GM18507 (cell line): ENCODE data around the gene EML4.

Experiments used
- DNase-seq: peaks from one replicate; pipeline ENCODE4 v3.0.0; 2011; ENCODE audit warnings: low read depth; ENCODE audit not compliant: insufficient read length; ENCODE audit errors: extremely low spot score
- FAIRE-seq: peaks from 2 replicates; lab custom pipeline; 2011; peaks lifted over from hg19 to GRCh38; lab: Jason Lieb, UNC

The EML4 gene

DNA sequence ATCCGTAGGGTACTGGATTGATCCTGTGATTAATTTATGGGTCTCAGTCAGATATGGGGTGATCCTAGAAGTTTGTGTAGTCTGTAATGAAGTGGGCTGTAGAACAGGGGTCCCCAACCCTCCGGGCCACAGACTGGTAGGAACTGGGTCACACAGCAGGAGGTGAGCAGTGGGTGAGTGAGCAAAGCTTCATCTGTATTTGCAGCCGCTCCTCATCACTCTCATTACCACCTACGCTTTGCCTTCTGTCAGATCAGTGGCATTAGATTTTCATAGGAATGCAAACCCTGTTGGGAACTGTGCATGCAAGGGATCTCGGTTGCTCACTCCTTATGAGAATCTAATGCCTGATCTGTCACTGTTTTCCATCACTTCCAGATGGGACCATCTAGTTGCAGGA lies 48.8 kb downstream of the EML4 start:
- no peak for DNase-seq
- no peak for FAIRE-seq

DNA sequence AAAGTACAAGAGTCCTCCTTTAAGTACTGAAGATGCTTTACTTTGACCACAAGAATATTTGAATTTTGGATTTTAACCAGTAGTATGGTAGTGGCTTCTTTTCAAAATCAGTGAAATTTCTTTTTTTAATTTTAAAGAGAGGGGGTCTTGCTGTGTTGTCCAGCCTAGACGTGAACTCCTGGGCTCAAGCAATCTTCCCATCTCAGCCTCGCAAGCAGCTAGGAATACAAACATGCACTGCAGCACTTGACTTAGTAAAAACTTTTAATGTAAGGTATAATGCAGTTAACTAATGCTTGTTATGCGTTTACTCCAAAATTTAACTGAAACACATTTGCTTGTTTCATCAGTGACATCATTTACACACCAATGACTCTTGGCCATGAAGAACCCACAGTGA lies 49.6 kb downstream of the EML4 start:
- DNase-seq: no peak
- no peak for FAIRE-seq

DNA sequence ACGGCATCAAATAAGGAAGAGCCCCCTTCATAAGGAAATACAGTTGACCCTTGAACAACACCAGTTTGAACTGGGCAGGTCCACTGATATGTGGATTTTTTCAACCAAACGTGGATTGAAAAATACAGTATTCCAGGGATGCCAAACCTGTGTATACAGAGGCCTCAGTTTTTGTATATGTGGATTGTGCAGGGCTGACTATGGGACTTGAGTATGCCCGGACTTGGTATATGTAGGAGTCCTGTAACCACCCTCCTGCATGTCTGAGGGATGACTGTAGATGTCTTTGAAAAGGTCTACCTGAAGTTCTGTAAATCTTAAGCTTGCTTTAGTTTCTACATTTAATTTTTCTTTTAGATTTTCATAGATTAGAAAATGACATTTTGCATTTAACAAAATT lies 50.0 kb downstream of the EML4 start:
- no peak for FAIRE-seq
- no peak for DNase-seq

- FAIRE-seq (no peak), DNase-seq (no peak)
Observed at GRCh38 chr2:42220566-42220965, 51.4 kb downstream of the EML4 start.

- FAIRE-seq (no peak), DNase-seq (no peak)
Observed at GRCh38 chr2:42223067-42223854, 54.1 kb downstream of the EML4 start.

- FAIRE-seq: no peak
Observed at GRCh38 chr2:42223855-42224268, 54.7 kb downstream of the EML4 start.

DNA sequence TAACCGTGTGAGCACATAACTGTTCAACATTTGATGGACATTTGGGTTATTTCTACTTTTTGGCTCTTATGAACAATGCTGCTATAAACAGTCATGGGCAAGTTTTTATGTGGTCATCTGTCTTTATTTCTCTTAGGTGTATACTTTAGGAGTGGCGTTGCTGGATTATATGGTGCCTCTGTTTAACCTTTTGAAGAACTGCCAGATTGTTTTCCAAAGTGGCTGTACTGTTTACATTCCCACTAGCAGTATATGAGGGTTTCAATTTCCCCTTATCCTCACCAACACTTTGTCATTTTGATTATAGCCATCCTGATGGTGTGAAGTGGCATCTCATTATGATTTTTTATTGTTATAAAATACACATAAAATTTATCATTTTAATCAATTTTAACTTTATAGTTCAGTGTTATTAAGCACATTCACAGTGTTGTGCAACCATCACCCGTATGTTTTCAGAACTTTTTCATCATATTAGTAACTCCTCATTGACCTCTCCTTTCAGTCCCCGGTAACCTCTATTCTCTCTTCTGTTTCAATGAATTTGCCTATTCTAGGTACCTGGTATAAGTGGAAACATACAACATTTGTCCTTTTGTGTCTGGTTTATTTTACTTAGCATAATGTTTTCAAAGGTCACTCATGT lies 55.4 kb downstream of the EML4 start:
- FAIRE-seq (no peak), DNase-seq (no peak)

More at GRCh38 chr2:42223855-42224268, 54.7 kb downstream of the EML4 start:
- no peak for DNase-seq

DNA sequence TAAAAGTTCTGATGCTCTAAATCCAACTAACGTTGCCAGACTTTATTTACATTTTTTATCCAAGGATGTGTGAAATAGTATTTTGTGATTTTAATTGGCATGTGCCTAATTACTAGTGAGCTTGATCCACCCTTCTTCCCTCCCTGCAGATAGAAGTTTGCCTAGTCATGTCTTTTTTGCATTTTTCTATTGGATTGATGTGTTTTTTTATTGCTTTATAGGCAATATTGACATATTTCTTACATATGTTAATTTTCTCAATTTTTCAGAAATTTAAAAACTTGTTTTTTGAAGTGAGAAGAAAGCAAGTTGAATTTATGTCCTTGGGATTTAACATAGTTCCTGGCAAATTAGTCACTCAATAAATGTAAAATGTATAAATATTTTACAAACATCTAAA lies 56.4 kb downstream of the EML4 start:
- FAIRE-seq: no peak

GRCh38 chr2:42227491-42227890 lies 58.3 kb downstream of the EML4 start:
- FAIRE-seq (no peak), DNase-seq (no peak)

More for the DNA sequence above, 56.4 kb downstream of the EML4 start:
- DNase-seq: no peak

GRCh38 chr2:42228101-42228500 lies 58.9 kb downstream of the EML4 start:
- no peak for DNase-seq

DNA sequence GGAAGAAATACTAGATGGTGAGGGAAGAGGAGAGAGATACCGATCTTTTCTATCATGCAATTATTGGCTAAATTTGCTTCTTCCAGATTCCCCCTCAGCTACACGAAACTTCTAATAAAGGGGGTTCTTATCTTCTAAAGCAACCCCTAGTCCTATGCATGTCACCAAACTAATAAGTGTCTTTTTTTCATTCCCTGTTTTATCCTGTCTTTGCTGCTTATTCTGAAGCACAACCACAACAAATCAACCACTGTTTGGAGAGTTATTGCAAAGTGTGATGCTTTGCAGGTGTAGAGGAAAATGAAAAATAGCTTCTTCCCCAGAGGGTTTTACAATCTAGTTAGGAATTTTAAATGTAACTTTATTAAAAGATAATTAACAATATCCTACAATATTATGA lies 60.8 kb downstream of the EML4 start:
- no peak for FAIRE-seq
- no peak for DNase-seq

More at GRCh38 chr2:42228101-42228500, 58.9 kb downstream of the EML4 start:
- no peak for FAIRE-seq

GRCh38 chr2:42230891-42231290 lies 61.7 kb downstream of the EML4 start:
- no peak for FAIRE-seq
- no peak for DNase-seq

- DNase-seq (no peak), FAIRE-seq (no peak)
Observed at GRCh38 chr2:42232024-42232423, 62.9 kb downstream of the EML4 start.

DNA sequence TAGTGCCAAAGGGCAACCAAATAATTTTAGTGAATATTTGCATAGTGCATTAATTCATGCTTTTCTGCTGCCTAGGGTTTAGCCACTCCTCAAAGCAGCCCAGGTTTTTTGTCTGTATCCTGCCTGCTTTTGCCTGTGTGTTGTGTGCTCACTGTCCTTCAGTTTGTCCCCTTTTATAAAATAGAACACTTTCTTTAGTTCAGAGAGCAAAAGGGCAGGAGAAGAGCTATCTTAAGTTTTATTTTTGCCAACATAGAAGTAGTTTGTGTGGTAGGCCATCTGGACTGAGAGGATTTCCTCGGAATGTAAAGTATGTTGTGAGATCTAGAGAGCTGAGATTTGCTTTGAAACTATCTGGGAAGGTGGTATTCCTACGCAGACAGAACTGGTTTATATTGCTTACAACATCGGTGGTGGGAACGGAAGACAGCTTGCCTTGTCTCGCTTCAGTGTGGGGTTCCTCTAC lies 64.9 kb downstream of the EML4 start:
- DNase-seq (no peak), FAIRE-seq (no peak)

DNA sequence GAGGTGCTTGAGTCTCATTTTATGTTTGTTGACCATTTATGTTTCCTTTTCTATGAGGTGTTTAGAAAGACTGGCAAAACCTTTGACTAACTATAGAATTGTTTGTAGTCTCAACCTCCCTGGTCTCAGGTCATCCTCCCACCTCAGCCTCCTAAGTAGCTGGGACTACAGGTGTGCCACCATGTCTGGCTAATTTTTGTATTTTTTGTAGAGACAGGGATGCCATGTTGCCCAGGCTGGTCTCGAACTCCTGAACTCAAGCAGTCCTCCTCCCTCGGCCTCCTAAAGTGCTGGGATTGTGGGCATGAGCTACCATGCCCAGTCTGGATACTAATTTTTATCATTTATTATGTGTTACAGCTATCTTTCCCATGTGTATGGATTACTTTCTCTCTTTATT lies 67.8 kb downstream of the EML4 start:
- DNase-seq (no peak), FAIRE-seq (no peak)

GRCh38 chr2:42238644-42239288 lies 69.6 kb downstream of the EML4 start:
- DNase-seq (no peak), FAIRE-seq (peak; percentile 65)

DNA sequence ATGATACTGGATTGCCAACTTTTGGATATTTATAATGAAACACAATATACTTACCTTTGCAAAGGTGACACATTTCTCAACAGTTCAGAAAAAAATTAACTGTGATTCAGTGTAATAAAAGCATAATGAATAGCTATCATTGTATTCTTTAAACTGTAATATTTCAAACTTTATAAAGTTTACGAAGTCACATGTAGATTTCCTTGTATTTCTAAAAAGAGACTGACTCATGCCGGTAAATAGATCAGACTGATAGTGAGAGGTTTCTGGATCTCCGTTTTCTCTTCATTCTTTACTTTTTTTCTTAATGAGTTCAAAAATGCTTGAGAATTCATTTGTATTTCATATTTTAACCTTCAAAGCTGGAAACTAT lies 70.1 kb downstream of the EML4 start:
- DNase-seq: no peak
- no peak for FAIRE-seq

GRCh38 chr2:42239811-42240210 lies 70.7 kb downstream of the EML4 start:
- DNase-seq: no peak
- FAIRE-seq: no peak

GRCh38 chr2:42241517-42241916 lies 72.4 kb downstream of the EML4 start:
- FAIRE-seq (no peak), DNase-seq (no peak)

GRCh38 chr2:42243297-42243696 lies 74.1 kb downstream of the EML4 start:
- FAIRE-seq: no peak
- DNase-seq: no peak

- no peak for FAIRE-seq
Observed at GRCh38 chr2:42244520-42244919, 75.4 kb downstream of the EML4 start.

More at GRCh38 chr2:42244520-42244919, 75.4 kb downstream of the EML4 start:
- DNase-seq: no peak
